HepG2 (cell line): ENCODE data around the gene NCKIPSD. TPM values are rescaled to one million over a fixed set of nuclear protein-coding genes. Genes with fewer than 3 reads are reported as not detected.
A peak's percentile ranks its signal among the peaks of the same experiment; 100 is the strongest.

Experiments
- ATF7 ChIP-seq, 2 experiments: fragments of 450-650 bp in 1 of 2; sonication (generic) in 1 of 2; formaldehyde crosslinking in 1 of 2; IDR thresholded peaks; 2 replicates each; pipeline versions ENCODE4 v1.4.0 to v1.6.1; 2016 to 2020; ENCODE audit warnings: antibody characterized with exemption in 1 of 2, mild to moderate bottlenecking in 1 of 2, missing genetic modification reagents in 1 of 2
- BORCS8-MEF2B ChIP-seq: sonication (generic); formaldehyde crosslinking; IDR thresholded peaks from 2 replicates; pipeline ENCODE4 v1.8.0; 2022; ENCODE audit warnings: mild to moderate bottlenecking, missing genetic modification reagents
- CEBPB ChIP-seq: IDR thresholded peaks from 2 replicates; pipeline ENCODE4 v1.6.1; 2011; ENCODE audit warnings: low read depth, low read length, improper control_type of control experiment, borderline replicate concordance
- FOSL2 ChIP-seq: sonication (generic); formaldehyde crosslinking; IDR thresholded peaks from 2 replicates; pipeline ENCODE4 v1.4.0; 2020; ENCODE audit warnings: missing genetic modification reagents
- HDAC1 ChIP-seq: sonication (generic); formaldehyde crosslinking; IDR thresholded peaks from 2 replicates; pipeline ENCODE4 v1.5.1; 2020; ENCODE audit warnings: mild to moderate bottlenecking, missing genetic modification reagents
- IRX3 ChIP-seq: sonication (generic); formaldehyde crosslinking; IDR thresholded peaks from 2 replicates; pipeline ENCODE4 v1.8.1; 2023; ENCODE audit warnings: mild to moderate bottlenecking, low read depth, missing genetic modification reagents, borderline replicate concordance
- KDM1A ChIP-seq: IDR thresholded peaks from 2 replicates; pipeline ENCODE4 v1.6.1; 2016; ENCODE audit warnings: missing compliant biosample characterization
- MAFF ChIP-seq: IDR thresholded peaks from 2 replicates; pipeline ENCODE4 v1.6.1; 2011; ENCODE audit warnings: low read depth, low read length, improper control_type of control experiment
- NONO ChIP-seq, 2 experiments: fragments of 450-650 bp in 1 of 2; sonication (generic) in 1 of 2; formaldehyde crosslinking in 1 of 2; IDR thresholded peaks in 1 of 2; conservative IDR thresholded peaks in 1 of 2; 2 replicates each; pipeline versions ENCODE4 v1.6.1 to v1.8.0; 2017 to 2022; ENCODE audit warnings: mild to moderate bottlenecking in 1 of 2, missing genetic modification reagents in 1 of 2, moderate library complexity in 1 of 2
- PHF8 ChIP-seq: sonication (generic); formaldehyde crosslinking; IDR thresholded peaks from 2 replicates; pipeline ENCODE4 v1.5.0; 2020; ENCODE audit warnings: missing genetic modification reagents
- SMAD9 ChIP-seq: sonication (generic); formaldehyde crosslinking; IDR thresholded peaks from 2 replicates; pipeline ENCODE4 v1.5.1; 2020; ENCODE audit warnings: mild to moderate bottlenecking, missing genetic modification reagents
- TP53 ChIP-seq: sonication (generic); formaldehyde crosslinking; conservative IDR thresholded peaks from 2 replicates; pipeline ENCODE4 v1.4.0; 2020; ENCODE audit warnings: missing genetic modification reagents
- YEATS2 ChIP-seq: sonication (generic); formaldehyde crosslinking; IDR thresholded peaks from 2 replicates; pipeline ENCODE4 v1.4.0; 2020; ENCODE audit warnings: missing genetic modification reagents, borderline replicate concordance
- ZNF251 ChIP-seq: sonication (generic); formaldehyde crosslinking; IDR thresholded peaks from 2 replicates; pipeline ENCODE4 v1.9.0; 2021; ENCODE audit warnings: mild to moderate bottlenecking, missing genetic modification reagents
- ZNF253 ChIP-seq: sonication (generic); formaldehyde crosslinking; IDR thresholded peaks from 2 replicates; pipeline ENCODE4 v1.8.0; 2022; ENCODE audit warnings: mild to moderate bottlenecking, missing genetic modification reagents, borderline replicate concordance
- ZNF670 ChIP-seq: sonication (generic); formaldehyde crosslinking; IDR thresholded peaks from 2 replicates; pipeline ENCODE4 v1.8.0; 2022; ENCODE audit warnings: mild to moderate bottlenecking, missing genetic modification reagents, borderline replicate concordance
- ZNF672 ChIP-seq: sonication (generic); formaldehyde crosslinking; IDR thresholded peaks from 2 replicates; pipeline ENCODE4 v1.8.1; 2022; ENCODE audit warnings: missing genetic modification reagents
- ZZZ3 ChIP-seq: sonication (generic); formaldehyde crosslinking; IDR thresholded peaks from 2 replicates; pipeline ENCODE4 v1.4.0; 2020; ENCODE audit warnings: missing genetic modification reagents, mild to moderate bottlenecking, borderline replicate concordance
- polyA plus RNA-seq, 8 experiments: library from polyadenylated mRNA; depleted of rRNA in 3 of 8; stranded (reverse) in 7 of 8; unstranded in 1 of 8; fragments of >200 nt; fragmentation: Illumina TruSeq in 4 of 8; extraction: Trizol in 4 of 8; gene quantifications; 2 replicates each; pipeline versions ENCODE4 v1.2.1 to v1.2.3, GENCODE V29; 2011 to 2016; ENCODE audit warnings: low read depth in 4 of 8, missing spikeins in 1 of 8, mixed read lengths in 1 of 8; ENCODE audit not compliant: insufficient read depth in 1 of 8
- total RNA-seq, 5 experiments: library from RNA; depleted of rRNA; stranded (reverse); fragments of >200 nt; fragmentation: Illumina TruSeq; extraction: Trizol; gene quantifications; 2 replicates each; pipeline ENCODE4 v1.2.3, GENCODE V29; 2016; ENCODE audit warnings: low read depth in 1 of 5
- TF ChIP-seq, protein P1 (sequence below): sonication (generic); formaldehyde crosslinking; IDR thresholded peaks from 2 replicates; pipeline ENCODE4 v1.4.0; 2020; ENCODE audit warnings: missing genetic modification reagents
- TF ChIP-seq, protein P2 (sequence below): sonication (generic); formaldehyde crosslinking; IDR thresholded peaks from 2 replicates; pipeline ENCODE4 v1.4.0; 2020; ENCODE audit warnings: missing genetic modification reagents
- TF ChIP-seq, protein P3 (sequence below): sonication (generic); formaldehyde crosslinking; IDR thresholded peaks from 2 replicates; pipeline ENCODE4 v1.4.0; 2020; ENCODE audit warnings: mild to moderate bottlenecking, missing genetic modification reagents, borderline replicate concordance
- TF ChIP-seq, protein P4 (sequence below): sonication (generic); formaldehyde crosslinking; IDR thresholded peaks from 2 replicates; pipeline ENCODE4 v1.4.0; 2020; ENCODE audit warnings: missing genetic modification reagents

NCKIPSD gene
- total and polyA plus RNA-seq, 2 of the 13 experiments (the other 11 are each of a cell fraction or from before 2014, with no cell fraction given): 13.5 to 35.2 TPM

- TF ChIP-seq YEATS2 (CRISPR knock-in tag) (no peak), ZNF251 (CRISPR knock-in tag) (no peak), CEBPB (no peak), MAFF (no peak), BORCS8-MEF2B (CRISPR knock-in tag) (no peak), ZNF672 (CRISPR knock-in tag) (no peak), ZNF253 (CRISPR knock-in tag) (no peak), ZNF670 (peak; percentile 26; the same call in 1 of the 2 replicates), SMAD9 (CRISPR knock-in tag) (no peak), ATF7 (IDR thresholded peaks at IDR 0.05) (no peak), ATF7 (CRISPR knock-in tag; IDR thresholded peaks at IDR 0.05) (no peak), HDAC1 (CRISPR knock-in tag) (no peak; the same call in none of the 2 replicates), IRX3 (no peak), FOSL2 (CRISPR knock-in tag) (no peak; the same call in 1 of the 2 replicates), NONO (IDR thresholded peaks at IDR 0.05) (no peak), NONO (CRISPR knock-in tag; conservative IDR thresholded peaks at IDR 0.05) (0 out of 2 replicates have a peak, but pooled peaks have one; percentile 37), KDM1A (CRISPR knock-in tag) (0 out of 2 replicates have a peak, but pooled peaks have one; percentile 5), ZZZ3 (CRISPR knock-in tag) (no peak), TP53 (CRISPR knock-in tag) (no peak), PHF8 (CRISPR knock-in tag) (peak; percentile 16; the same call in 1 of the 2 replicates)
- TF ChIP-seq, protein P1, sequence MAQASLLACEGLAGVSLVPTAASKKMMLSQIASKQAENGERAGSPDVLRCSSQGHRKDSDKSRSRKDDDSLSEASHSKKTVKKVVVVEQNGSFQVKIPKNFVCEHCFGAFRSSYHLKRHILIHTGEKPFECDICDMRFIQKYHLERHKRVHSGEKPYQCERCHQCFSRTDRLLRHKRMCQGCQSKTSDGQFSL (CRISPR knock-in tag): no peak
- TF ChIP-seq, protein P2, sequence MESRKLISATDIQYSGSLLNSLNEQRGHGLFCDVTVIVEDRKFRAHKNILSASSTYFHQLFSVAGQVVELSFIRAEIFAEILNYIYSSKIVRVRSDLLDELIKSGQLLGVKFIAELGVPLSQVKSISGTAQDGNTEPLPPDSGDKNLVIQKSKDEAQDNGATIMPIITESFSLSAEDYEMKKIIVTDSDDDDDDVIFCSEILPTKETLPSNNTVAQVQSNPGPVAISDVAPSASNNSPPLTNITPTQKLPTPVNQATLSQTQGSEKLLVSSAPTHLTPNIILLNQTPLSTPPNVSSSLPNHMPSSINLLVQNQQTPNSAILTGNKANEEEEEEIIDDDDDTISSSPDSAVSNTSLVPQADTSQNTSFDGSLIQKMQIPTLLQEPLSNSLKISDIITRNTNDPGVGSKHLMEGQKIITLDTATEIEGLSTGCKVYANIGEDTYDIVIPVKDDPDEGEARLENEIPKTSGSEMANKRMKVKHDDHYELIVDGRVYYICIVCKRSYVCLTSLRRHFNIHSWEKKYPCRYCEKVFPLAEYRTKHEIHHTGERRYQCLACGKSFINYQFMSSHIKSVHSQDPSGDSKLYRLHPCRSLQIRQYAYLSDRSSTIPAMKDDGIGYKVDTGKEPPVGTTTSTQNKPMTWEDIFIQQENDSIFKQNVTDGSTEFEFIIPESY (CRISPR knock-in tag): no peak
- TF ChIP-seq, protein P3, sequence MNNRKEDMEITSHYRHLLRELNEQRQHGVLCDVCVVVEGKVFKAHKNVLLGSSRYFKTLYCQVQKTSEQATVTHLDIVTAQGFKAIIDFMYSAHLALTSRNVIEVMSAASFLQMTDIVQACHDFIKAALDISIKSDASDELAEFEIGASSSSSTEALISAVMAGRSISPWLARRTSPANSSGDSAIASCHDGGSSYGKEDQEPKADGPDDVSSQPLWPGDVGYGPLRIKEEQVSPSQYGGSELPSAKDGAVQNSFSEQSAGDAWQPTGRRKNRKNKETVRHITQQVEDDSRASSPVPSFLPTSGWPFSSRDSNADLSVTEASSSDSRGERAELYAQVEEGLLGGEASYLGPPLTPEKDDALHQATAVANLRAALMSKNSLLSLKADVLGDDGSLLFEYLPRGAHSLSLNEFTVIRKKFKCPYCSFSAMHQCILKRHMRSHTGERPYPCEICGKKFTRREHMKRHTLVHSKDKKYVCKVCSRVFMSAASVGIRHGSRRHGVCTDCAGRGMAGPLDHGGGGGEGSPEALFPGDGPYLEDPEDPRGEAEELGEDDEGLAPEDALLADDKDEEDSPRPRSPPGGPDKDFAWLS (CRISPR knock-in tag): no peak
- TF ChIP-seq, protein P4, sequence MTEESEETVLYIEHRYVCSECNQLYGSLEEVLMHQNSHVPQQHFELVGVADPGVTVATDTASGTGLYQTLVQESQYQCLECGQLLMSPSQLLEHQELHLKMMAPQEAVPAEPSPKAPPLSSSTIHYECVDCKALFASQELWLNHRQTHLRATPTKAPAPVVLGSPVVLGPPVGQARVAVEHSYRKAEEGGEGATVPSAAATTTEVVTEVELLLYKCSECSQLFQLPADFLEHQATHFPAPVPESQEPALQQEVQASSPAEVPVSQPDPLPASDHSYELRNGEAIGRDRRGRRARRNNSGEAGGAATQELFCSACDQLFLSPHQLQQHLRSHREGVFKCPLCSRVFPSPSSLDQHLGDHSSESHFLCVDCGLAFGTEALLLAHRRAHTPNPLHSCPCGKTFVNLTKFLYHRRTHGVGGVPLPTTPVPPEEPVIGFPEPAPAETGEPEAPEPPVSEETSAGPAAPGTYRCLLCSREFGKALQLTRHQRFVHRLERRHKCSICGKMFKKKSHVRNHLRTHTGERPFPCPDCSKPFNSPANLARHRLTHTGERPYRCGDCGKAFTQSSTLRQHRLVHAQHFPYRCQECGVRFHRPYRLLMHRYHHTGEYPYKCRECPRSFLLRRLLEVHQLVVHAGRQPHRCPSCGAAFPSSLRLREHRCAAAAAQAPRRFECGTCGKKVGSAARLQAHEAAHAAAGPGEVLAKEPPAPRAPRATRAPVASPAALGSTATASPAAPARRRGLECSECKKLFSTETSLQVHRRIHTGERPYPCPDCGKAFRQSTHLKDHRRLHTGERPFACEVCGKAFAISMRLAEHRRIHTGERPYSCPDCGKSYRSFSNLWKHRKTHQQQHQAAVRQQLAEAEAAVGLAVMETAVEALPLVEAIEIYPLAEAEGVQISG (CRISPR knock-in tag): no peak
These were observed 61.7 kb downstream of the NCKIPSD start (continued) for GRCh38 chr3:48623851-48624547.
